GM20000 (cell line): ENCODE data around the gene USB1.

Source experiments
- DNase-seq: peaks from one replicate; pipeline ENCODE4 v3.0.0; 2012; ENCODE audit warnings: low spot score
- TF ChIP-seq, protein P1 (sequence below): IDR thresholded peaks from 2 replicates; pipeline ENCODE4 v1.5.1; 2012; ENCODE audit warnings: mild to moderate bottlenecking, control low read depth; ENCODE audit errors: extremely low read depth, missing control alignments

Gene USB1

DNA sequence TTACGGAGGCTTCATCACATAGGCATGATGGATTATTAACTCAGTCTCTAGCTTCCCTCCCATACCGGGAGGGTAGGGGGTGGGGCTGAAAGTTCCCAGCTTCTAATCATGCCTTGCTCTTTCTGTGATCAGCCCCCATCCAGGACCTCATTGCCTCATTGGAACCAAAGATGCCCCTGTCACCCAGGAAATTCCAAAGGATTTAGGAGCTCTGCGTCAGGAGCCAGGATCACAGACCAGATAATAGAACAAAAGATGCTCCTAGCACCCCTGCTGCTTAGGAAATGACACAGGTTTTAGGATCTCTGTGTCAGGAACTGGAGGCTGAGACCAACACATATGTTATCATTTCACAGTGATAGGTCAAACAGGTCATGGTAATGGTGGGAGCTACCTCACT lies 9.7 kb downstream of the USB1 start:
- DNase-seq: no peak
- TF ChIP-seq, protein P1, sequence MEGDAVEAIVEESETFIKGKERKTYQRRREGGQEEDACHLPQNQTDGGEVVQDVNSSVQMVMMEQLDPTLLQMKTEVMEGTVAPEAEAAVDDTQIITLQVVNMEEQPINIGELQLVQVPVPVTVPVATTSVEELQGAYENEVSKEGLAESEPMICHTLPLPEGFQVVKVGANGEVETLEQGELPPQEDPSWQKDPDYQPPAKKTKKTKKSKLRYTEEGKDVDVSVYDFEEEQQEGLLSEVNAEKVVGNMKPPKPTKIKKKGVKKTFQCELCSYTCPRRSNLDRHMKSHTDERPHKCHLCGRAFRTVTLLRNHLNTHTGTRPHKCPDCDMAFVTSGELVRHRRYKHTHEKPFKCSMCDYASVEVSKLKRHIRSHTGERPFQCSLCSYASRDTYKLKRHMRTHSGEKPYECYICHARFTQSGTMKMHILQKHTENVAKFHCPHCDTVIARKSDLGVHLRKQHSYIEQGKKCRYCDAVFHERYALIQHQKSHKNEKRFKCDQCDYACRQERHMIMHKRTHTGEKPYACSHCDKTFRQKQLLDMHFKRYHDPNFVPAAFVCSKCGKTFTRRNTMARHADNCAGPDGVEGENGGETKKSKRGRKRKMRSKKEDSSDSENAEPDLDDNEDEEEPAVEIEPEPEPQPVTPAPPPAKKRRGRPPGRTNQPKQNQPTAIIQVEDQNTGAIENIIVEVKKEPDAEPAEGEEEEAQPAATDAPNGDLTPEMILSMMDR: no peak

DNA sequence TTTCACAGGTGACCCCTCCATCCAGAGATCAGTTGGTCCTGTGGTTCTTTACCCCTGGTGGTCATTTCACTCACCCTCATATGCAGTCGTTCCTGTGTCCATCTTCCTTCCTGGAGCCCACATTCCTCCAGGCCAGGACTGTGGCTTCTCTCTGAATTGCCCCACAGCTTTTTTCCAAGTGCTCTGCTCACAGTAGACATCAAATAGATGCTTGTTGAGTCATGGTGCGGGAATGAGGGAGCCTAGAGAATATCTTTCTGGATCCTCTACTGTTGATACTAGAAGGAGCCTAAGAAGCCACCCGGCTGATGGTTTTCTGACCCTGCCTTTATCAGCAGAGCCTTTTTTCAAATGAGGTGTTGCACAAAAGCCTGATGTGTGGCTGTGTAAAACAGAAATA lies 10.4 kb downstream of the USB1 start:
- no peak for DNase-seq

DNA sequence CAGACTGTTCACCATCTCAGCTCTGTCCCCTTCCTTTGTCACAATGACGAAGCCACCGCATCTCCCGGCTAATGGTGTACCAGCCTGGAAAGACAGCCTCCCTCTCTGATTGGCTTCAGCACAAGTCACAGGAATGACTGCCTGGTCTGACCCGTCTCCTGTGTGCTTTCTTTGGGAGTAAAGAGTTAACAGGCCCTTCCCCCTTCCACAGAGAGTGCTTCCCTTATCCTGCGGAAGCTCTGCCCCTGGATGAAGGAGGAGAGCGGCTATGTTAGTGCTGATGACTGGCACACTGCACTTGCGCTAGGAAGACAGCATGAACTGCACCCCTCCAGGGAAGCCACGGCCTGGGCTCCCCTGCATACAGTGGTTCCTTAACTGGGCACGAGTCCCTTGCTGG lies 11.3 kb downstream of the USB1 start:
- DNase-seq: no peak

More for the DNA sequence above, 10.4 kb downstream of the USB1 start:
- TF ChIP-seq, protein P1: no peak

DNA sequence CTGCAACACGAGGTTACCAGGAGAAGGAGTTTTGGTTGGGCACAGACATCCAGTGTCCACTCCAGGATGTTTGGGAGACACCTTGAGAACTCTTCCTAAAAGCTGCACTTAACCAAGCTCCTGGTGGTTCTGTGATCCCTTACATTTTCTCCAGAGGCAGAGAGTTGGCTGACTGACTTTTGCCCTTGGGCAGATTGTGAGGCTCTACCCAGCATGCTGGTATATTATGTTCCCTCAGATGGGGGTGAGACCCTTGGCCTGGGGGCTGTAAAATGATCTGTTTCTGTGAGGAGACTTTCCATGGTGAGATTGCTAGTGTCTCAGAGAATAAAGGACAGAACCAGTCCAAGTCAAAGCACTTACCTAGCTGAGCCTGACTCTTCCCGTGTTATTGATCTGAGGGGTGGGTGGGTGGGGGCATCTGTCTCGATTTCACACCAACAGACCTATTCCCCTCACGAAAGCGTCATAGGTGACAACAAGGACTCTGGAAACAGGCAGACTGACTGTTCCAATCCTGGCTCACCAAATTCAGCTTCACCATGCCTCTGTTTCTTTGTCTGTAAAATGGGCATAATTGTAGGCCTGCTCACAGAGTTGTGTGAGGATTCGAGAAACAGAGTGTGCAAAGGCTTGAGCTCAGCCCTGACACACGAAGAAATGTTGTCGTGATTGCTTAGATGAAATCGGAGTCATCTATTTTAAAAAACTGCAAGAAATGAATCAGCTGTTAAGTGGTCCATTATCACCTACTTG lies 12.2 kb downstream of the USB1 start:
- DNase-seq: no peak
- TF ChIP-seq, protein P1: no peak

More for the DNA sequence above, 11.3 kb downstream of the USB1 start:
- TF ChIP-seq, protein P1: no peak

DNA sequence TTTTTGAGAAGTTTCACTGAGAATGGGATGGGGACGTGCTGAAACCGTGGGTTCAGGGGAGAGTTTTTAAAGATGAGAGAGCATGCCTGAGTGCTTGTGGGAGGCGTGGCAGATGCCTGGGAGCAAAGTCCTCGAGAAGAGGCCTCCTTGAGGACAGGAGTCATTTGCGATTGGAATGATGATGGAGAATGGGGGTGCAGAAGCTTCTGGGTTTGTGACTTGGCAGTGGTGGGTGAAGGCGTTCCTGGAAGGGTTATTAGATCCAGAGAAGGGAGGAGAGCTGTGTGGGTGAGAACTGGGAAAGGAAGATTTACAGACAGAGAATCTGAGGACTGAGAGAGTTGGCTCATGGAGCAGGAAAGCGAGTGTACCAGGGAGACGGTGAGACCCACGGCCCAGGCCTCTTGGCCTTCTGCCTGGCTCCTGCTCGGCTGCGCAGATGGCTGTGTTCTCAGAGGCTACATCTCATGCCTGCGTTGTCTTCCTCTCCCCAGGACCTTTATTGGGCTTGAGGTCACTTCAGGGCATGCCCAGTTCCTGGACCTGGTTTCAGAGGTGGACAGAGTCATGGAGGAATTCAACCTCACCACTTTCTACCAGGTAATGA lies 15.7 kb downstream of the USB1 start:
- TF ChIP-seq, protein P1: no peak
- no peak for DNase-seq

DNA sequence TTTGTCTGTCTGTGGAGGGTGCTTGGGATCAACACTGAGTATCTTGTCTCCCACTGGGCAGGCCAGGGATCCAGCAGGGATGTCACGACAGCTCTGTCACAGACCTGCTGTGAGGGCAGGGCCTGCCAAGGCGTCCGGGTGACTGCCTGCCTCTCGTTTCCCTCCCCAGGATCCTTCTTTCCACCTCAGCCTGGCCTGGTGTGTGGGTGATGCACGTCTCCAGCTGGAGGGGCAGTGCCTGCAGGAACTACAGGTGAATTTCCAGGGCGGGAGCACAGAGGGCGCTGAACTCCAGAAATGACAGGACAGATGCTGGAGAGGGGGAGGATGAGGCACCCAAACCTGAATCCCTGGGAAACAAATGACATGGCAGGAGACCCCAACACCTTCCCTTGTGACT lies 17.6 kb downstream of the USB1 start:
- DNase-seq: no peak
- TF ChIP-seq, protein P1: peak; percentile 1

DNA sequence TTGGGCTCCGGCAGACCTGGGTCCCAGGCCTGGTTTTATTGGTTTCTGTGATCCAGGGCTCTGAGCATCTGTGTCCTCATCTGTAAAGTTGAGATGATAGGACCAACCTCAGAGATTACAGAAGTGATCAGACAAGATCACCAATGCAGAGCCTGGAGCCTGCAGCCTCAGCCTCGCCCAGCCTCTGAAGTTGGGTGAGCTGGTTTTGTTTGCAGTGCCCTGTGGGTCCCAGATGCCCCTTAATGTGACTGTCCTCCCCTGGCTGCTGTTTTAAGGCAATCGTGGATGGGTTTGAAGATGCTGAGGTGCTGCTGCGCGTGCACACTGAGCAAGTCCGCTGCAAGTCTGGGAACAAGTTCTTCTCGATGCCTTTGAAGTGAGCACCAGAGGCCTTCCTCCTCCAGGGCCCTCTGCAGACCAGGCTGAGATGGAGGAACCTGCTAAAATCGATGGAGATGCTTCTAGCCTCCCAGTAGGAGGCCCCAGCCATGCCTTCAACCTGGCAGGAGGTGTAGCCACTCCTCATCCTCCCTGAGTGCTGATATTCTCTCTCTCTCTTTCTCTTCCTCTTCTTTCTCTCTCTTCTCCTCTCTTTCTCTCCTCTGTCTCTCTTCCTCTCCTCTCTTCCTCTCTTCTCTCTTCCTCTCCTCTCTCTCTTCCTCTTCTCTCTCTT lies 18.8 kb downstream of the USB1 start:
- TF ChIP-seq, protein P1: no peak
- DNase-seq: no peak
